HL-60 (cell line): ENCODE measurements around the gene ALG3.

ENCODE experiments used
- CTCF ChIP-seq: IDR thresholded peaks from one replicate; pipeline ENCODE4 v1.5.1; 2011; ENCODE audit warnings: low read length, control low read depth, inconsistent platforms; ENCODE audit not compliant: insufficient read depth
- POLR2AphosphoS5 ChIP-seq: IDR thresholded peaks from 2 replicates; pipeline ENCODE4 v1.6.1; 2012; ENCODE audit warnings: low read depth
- TF ChIP-seq, protein P1 (sequence below): IDR thresholded peaks from 2 replicates; pipeline ENCODE4 v1.6.1; 2012; ENCODE audit warnings: low read depth; ENCODE audit not compliant: insufficient replicate concordance

- TF ChIP-seq CTCF (no peak), POLR2AphosphoS5 (no peak)
- TF ChIP-seq, protein P1, sequence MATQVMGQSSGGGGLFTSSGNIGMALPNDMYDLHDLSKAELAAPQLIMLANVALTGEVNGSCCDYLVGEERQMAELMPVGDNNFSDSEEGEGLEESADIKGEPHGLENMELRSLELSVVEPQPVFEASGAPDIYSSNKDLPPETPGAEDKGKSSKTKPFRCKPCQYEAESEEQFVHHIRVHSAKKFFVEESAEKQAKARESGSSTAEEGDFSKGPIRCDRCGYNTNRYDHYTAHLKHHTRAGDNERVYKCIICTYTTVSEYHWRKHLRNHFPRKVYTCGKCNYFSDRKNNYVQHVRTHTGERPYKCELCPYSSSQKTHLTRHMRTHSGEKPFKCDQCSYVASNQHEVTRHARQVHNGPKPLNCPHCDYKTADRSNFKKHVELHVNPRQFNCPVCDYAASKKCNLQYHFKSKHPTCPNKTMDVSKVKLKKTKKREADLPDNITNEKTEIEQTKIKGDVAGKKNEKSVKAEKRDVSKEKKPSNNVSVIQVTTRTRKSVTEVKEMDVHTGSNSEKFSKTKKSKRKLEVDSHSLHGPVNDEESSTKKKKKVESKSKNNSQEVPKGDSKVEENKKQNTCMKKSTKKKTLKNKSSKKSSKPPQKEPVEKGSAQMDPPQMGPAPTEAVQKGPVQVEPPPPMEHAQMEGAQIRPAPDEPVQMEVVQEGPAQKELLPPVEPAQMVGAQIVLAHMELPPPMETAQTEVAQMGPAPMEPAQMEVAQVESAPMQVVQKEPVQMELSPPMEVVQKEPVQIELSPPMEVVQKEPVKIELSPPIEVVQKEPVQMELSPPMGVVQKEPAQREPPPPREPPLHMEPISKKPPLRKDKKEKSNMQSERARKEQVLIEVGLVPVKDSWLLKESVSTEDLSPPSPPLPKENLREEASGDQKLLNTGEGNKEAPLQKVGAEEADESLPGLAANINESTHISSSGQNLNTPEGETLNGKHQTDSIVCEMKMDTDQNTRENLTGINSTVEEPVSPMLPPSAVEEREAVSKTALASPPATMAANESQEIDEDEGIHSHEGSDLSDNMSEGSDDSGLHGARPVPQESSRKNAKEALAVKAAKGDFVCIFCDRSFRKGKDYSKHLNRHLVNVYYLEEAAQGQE, result no peak
Observed at GRCh38 chr3:184239708-184240107, 9.1 kb downstream of the ALG3 start.
